IMR-90 (cell line): ENCODE data around the gene HYCC2. TPM values are rescaled to one million over a fixed set of nuclear protein-coding genes. Genes with fewer than 3 reads are reported as not detected.

Experiments used
- ATAC-seq: fragments of 200-7000 bp; cut with Tn5 transposase; 2 replicates; pipeline ENCODE4 v1.9.1; 2020; ENCODE audit warnings: low read depth, mild to moderate bottlenecking, moderate library complexity
- BruUV-seq: library from RNA; stranded (reverse); fragments of 400-500 nt; replicated peaks from 2 replicates; lab custom pipeline; 2021; lab: Mats Ljungman, UMichigan
- CTCF ChIA-PET: fragments of 300-600 bp; formaldehyde crosslinking; extraction: SDS; loops from one replicate; lab custom pipeline; 2021; ENCODE audit warnings: antibody characterized with exemption; lab: Yijun Ruan, JAX
- POLR2A ChIA-PET: fragments of 300-600 bp; sonication (Branson Sonifier 250); formaldehyde crosslinking; loops from one replicate; lab custom pipeline; 2022; ENCODE audit warnings: antibody characterized with exemption; ENCODE audit not compliant: unreplicated experiment; lab: Charles Lee
- DNase-seq: peaks from one replicate; pipeline ENCODE4 v3.0.0; 2013
- H2AFZ ChIP-seq: replicated peaks from 2 replicates; pipeline ENCODE3; 2013; ENCODE audit warnings: low read length, mild to moderate bottlenecking; ENCODE audit not compliant: poor library complexity
- H2AK5ac ChIP-seq: 2 replicates; pipeline ENCODE4 v1.6.1; 2013; ENCODE audit warnings: low read depth, low read length, inconsistent platforms
- H2AK9ac ChIP-seq: replicated peaks from 2 replicates; pipeline ENCODE3; 2013; ENCODE audit warnings: mild to moderate bottlenecking, low read depth, low read length, moderate library complexity; ENCODE audit not compliant: poor library complexity
- H2BK120ac ChIP-seq: 2 replicates; pipeline ENCODE4 v1.6.1; 2013; ENCODE audit warnings: low read depth, low read length, inconsistent platforms
- H2BK15ac ChIP-seq: 3 replicates; pipeline ENCODE4 v1.6.1; 2013; ENCODE audit warnings: low read depth, low read length, inconsistent platforms
- H2BK20ac ChIP-seq: 2 replicates; pipeline ENCODE4 v1.6.1; 2013; ENCODE audit warnings: low read depth, mild to moderate bottlenecking, inconsistent platforms, low read length, moderate library complexity
- H2BK5ac ChIP-seq: 2 replicates; pipeline ENCODE4 v1.6.1; 2013; ENCODE audit warnings: mild to moderate bottlenecking, low read depth, low read length, inconsistent platforms; ENCODE audit not compliant: poor library complexity, severe bottlenecking
- H3K14ac ChIP-seq: replicated peaks from 2 replicates; pipeline ENCODE4 v1.6.1; 2013; ENCODE audit warnings: low read depth, low read length, inconsistent platforms
- H3K18ac ChIP-seq: 2 replicates; pipeline ENCODE4 v1.6.1; 2013; ENCODE audit warnings: low read depth, low read length, control low read depth
- H3K23ac ChIP-seq: 2 replicates; pipeline ENCODE4 v1.6.1; 2013; ENCODE audit warnings: low read depth, low read length, inconsistent platforms
- H3K27ac ChIP-seq: 2 replicates; pipeline ENCODE4 v1.5.1; 2013; ENCODE audit warnings: mild to moderate bottlenecking, control low read depth, low read length; ENCODE audit not compliant: insufficient read depth
- H3K27me3 ChIP-seq: 2 replicates; pipeline ENCODE4 v1.6.1; 2013; ENCODE audit warnings: low read length; ENCODE audit not compliant: control insufficient read depth, insufficient read depth
- H3K36me3 ChIP-seq: 2 replicates; pipeline ENCODE4 v1.6.1; 2013; ENCODE audit warnings: low read length, mixed read lengths; ENCODE audit not compliant: control insufficient read depth, insufficient read depth
- H3K4ac ChIP-seq: 2 replicates; pipeline ENCODE4 v1.6.1; 2013; ENCODE audit warnings: low read depth, low read length, inconsistent platforms
- H3K4me1 ChIP-seq: 2 replicates; pipeline ENCODE4 v1.6.1; 2013; ENCODE audit warnings: low read length, mixed read lengths; ENCODE audit not compliant: control insufficient read depth, insufficient read depth
- H3K4me2 ChIP-seq: 2 replicates; pipeline ENCODE4 v1.6.1; 2013; ENCODE audit warnings: low read depth, mild to moderate bottlenecking, control low read depth, low read length, moderate library complexity
- H3K4me3 ChIP-seq: 2 replicates; pipeline ENCODE4 v1.5.1; 2013; ENCODE audit warnings: low read depth, mild to moderate bottlenecking, control low read depth, low read length, moderate library complexity; ENCODE audit not compliant: insufficient read depth
- H3K56ac ChIP-seq: 2 replicates; pipeline ENCODE4 v1.6.1; 2013; ENCODE audit warnings: low read length, inconsistent platforms; ENCODE audit not compliant: insufficient read depth; ENCODE audit errors: extremely low read depth
- H3K79me1 ChIP-seq, 2 experiments: 2 replicates each; pipeline ENCODE4 v1.6.1; 2013; ENCODE audit warnings: low read length in 2 of 2, inconsistent platforms in 1 of 2, low read depth in 1 of 2
- H3K9ac ChIP-seq: 2 replicates; pipeline ENCODE4 v1.6.1; 2013; ENCODE audit warnings: low read depth, low read length, control low read depth
- H3K9me1 ChIP-seq: 2 replicates; pipeline ENCODE4 v1.6.1; 2013; ENCODE audit warnings: low read length, inconsistent platforms; ENCODE audit not compliant: insufficient read depth
- H3K9me3 ChIP-seq: 2 replicates; pipeline ENCODE4 v1.6.1; 2013; ENCODE audit warnings: low read length; ENCODE audit not compliant: control insufficient read depth, insufficient read depth
- H4K20me1 ChIP-seq: 2 replicates; pipeline ENCODE4 v1.6.1; 2013; ENCODE audit warnings: low read length, inconsistent platforms; ENCODE audit not compliant: insufficient read depth
- H4K5ac ChIP-seq: 2 replicates; pipeline ENCODE4 v1.6.1; 2013; ENCODE audit warnings: mild to moderate bottlenecking, low read depth, low read length, control low read depth
- H4K8ac ChIP-seq, 2 experiments: 2 replicates each; pipeline ENCODE4 v1.6.1; 2013; ENCODE audit warnings: low read depth in 2 of 2, low read length in 2 of 2, control low read depth in 1 of 2, inconsistent platforms in 1 of 2
- H4K91ac ChIP-seq: 2 replicates; pipeline ENCODE4 v1.6.1; 2013; ENCODE audit warnings: low read depth, low read length, inconsistent platforms; ENCODE audit not compliant: insufficient read depth
- CEBPB ChIP-seq: IDR thresholded peaks from 2 replicates; pipeline ENCODE4 v1.6.1; 2012; ENCODE audit warnings: low read depth, low read length, improper control_type of control experiment
- FOS ChIP-seq: fragments of 150-350 bp; IDR thresholded peaks from 2 replicates; pipeline ENCODE4 v1.6.1; 2016; ENCODE audit warnings: low read depth, low read length
- MXI1 ChIP-seq: IDR thresholded peaks from 2 replicates; pipeline ENCODE4 v1.6.1; 2012; ENCODE audit warnings: low read depth, mild to moderate bottlenecking, low read length, moderate library complexity, borderline replicate concordance
- RAD21 ChIP-seq: IDR thresholded peaks from 2 replicates; pipeline ENCODE4 v1.6.1; 2012; ENCODE audit warnings: low read length, improper control_type of control experiment
- RFX5 ChIP-seq: IDR thresholded peaks from 2 replicates; pipeline ENCODE4 v1.8.0; 2012; ENCODE audit warnings: low read depth, mild to moderate bottlenecking, low read length, moderate library complexity
- dilution Hi-C: fragments of 300-500 bp; cut with HindIII; formaldehyde crosslinking; loops from one replicate; pipeline ENCODE4 v1.14.3; 2018; ENCODE audit warnings: low sequenced_read_pairs; ENCODE audit not compliant: unreplicated experiment
- in situ Hi-C: fragments of 300-500 bp; cut with MboI; formaldehyde crosslinking; loops from 3 replicates; pipeline ENCODE4 v1.14.3; 2019; ENCODE audit warnings: low sequenced_read_pairs, inconsistent platforms, mixed read lengths
- intact Hi-C: fragments of 100-400 bp; cut with micrococcal nuclease; formaldehyde crosslinking; loops from 2 replicates; pipeline ENCODE4 v1.10.0; 2022
- polyA plus RNA-seq, 3 experiments: library from polyadenylated mRNA; depleted of rRNA; stranded (reverse); fragments of >200 nt; gene quantifications; 2 replicates each; pipeline ENCODE4 v1.2.3, GENCODE V29; 2012; ENCODE audit warnings: low replicate concordance in 1 of 3
- total RNA-seq: library from RNA; depleted of rRNA; stranded (reverse); fragments of >200 nt; gene quantifications from 2 replicates; pipeline ENCODE4 v1.2.3, GENCODE V29; 2012
- TF ChIP-seq, protein P1 (sequence below): fragments of 150-350 bp; IDR thresholded peaks from 2 replicates; pipeline ENCODE4 v1.6.1; 2017; ENCODE audit warnings: mild to moderate bottlenecking, antibody characterized with exemption, low read length, low read depth

The HYCC2 gene
- total and polyA plus RNA-seq, 2 of the 4 experiments (the other 2 are of a cell fraction), result 2.2 to 9.1 TPM

DNA sequence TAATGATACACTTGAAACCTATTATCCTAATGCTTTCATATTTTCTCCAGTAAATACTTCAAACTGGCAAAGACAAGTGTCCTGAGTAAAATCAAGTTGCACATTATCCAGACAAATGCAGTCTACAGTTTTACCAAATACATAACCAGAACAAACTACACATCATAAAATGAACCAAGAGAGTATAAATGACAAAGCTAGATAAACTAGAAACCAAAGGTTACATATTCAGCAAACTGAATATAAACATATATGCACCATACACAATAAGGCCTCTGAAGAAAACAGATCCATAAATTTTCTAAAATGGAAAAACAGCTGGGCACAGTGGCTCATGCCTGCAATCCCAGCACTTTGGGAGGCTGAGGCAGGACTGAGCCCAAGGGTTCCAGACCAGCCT is 47.0 kb downstream of the HYCC2 start:
- H3K14ac ChIP-seq, result no peak overlapping the region
- peaks cover 3% of the 10 kb centered on the region; the same call in 1 of the 2 replicates for H3K9me1 ChIP-seq
- in situ Hi-C loops (no loop called here), dilution Hi-C loops (no loop called here), intact Hi-C loops (loop anchor here (5.0 kb wide), 1 partner anchor 37 kb away; no protein-coding TSS in a partner anchor)
- no peak overlapping the region for H3K27ac ChIP-seq
- no peak overlapping the region for H2BK20ac ChIP-seq
- no peak overlapping the region for H4K8ac ChIP-seq
- no peak overlapping the region for H3K4ac ChIP-seq
- no peak for TF ChIP-seq RAD21
- no peak for TF ChIP-seq RFX5
- no peak for TF ChIP-seq MXI1
- no peak for TF ChIP-seq CEBPB
- TF ChIP-seq FOS, result no peak
- TF ChIP-seq, protein P1, sequence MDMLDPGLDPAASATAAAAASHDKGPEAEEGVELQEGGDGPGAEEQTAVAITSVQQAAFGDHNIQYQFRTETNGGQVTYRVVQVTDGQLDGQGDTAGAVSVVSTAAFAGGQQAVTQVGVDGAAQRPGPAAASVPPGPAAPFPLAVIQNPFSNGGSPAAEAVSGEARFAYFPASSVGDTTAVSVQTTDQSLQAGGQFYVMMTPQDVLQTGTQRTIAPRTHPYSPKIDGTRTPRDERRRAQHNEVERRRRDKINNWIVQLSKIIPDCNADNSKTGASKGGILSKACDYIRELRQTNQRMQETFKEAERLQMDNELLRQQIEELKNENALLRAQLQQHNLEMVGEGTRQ, result no peak
- no peak overlapping the region for H3K56ac ChIP-seq
- H2BK15ac ChIP-seq, result no peak overlapping the region
- no peaks in the 10 kb centered on the region for H3K4me1 ChIP-seq
- DNase-seq (no peak), ATAC-seq (no peak)
- H2AK5ac ChIP-seq, result no peak overlapping the region
- BruUV-seq, result no TSS peak
- peaks cover 4 to 23% of the 10 kb centered on the region in 2 experiments; a peak in 3 of 4 replicates for H3K79me1 ChIP-seq
- H2BK120ac ChIP-seq, result no peak overlapping the region
- ChIA-PET CTCF (interaction anchor here (1.3 kb wide), 1 partner anchor 20 kb away, joined by 8 read pairs; no protein-coding TSS in a partner anchor), POLR2A (no interaction called here)
- peaks cover 1% of the 10 kb centered on the region; the same call in 1 of the 2 replicates for H3K36me3 ChIP-seq
- no peak overlapping the region for H4K5ac ChIP-seq
- no peak overlapping the region for H3K18ac ChIP-seq
- H3K4me2 ChIP-seq, result no peak overlapping the region
- no peaks in the 10 kb centered on the region; the same call in 1 of the 2 replicates for H3K9me3 ChIP-seq
- no peak overlapping the region for H3K23ac ChIP-seq
- H4K91ac ChIP-seq, result no peak overlapping the region
- H2BK5ac ChIP-seq, result no peak overlapping the region
- H4K20me1 ChIP-seq, result no peaks in the 10 kb centered on the region
- H3K27me3 ChIP-seq, result no peaks in the 10 kb centered on the region
- H3K9ac ChIP-seq, result no peak overlapping the region
- H2AFZ ChIP-seq, result no peak overlapping the region
- no peak overlapping the region for H2AK9ac ChIP-seq
- no peak overlapping the region for H3K4me3 ChIP-seq
